Nucleus accumbens (tissue), 56 donors: ENCODE data around the gene CCDC92.

Experiments
- DNase-seq, 56 donors: peaks; one replicate each; lab custom pipeline; 2025; lab: John Stamatoyannopoulos, UW

Gene CCDC92

DNA sequence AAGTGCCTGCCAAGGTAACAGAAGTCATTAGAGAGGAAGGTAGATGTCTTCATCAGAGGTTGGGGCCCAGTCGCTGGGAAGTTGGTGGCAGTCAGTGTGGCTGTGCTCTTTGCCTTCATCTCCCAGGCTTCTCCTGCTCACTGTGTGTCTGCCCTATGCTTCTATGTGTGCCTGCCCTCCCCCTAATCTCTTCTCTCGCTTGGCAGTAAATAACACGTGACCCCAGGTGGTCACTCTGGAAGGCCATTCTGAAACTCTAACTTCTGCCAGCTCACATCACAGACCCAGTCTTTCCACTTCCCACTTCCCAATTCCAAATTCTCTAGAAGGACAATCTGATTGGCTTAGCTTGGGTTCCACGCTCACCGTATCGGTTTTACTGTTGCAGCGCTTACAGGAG lies 9.6 kb upstream of the CCDC92 start:
- DNase-seq = no peak

DNA sequence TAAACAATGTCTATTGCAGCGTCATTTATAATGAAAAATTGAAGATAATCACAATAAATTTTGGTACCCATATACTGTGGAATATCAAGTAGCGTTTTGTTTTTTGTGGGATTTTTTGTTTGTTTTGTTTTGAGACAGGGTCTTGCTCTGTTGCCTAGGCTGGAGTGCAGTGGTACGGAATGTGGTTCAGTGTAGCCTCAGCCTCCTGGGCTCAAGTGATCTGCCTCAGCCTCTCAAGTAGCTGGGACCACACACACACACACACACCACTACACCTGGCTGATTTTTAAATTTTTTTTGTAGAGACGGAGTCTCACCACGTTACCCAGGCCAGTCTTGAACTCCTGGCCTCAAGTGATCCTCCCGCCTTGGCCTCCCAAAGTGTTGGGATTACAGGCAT lies 6.9 kb upstream of the CCDC92 start:
- no peak for DNase-seq

DNA sequence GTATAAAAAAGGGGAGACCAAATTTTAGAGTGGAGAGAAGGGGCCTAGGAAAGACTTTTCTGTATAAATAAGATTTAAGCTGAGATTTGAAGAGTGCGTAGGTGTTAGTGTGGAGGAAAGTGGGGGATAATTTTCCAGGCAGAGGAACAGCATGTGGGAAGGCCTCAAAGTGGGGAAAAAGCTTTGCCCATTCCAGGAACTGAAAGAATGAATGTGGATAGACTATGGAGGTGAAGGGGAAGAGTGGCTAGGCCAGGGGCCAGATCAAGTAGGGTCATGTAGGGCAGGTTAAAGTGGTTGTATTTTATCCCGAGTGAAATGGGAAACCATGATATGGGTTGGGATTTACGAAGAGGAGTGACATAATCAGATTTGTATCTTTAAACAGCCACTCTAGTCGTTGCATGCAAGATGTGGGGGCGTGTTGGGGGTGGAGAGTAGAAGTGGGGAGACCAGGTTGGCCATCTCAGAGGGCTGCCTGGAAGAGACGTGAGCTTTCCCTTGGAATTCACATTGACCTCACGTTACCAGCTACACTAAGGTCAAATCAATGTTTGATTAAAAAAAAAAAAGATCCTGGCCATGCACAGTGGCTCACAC lies 3.7 kb upstream of the CCDC92 start:
- DNase-seq = no peak

DNA sequence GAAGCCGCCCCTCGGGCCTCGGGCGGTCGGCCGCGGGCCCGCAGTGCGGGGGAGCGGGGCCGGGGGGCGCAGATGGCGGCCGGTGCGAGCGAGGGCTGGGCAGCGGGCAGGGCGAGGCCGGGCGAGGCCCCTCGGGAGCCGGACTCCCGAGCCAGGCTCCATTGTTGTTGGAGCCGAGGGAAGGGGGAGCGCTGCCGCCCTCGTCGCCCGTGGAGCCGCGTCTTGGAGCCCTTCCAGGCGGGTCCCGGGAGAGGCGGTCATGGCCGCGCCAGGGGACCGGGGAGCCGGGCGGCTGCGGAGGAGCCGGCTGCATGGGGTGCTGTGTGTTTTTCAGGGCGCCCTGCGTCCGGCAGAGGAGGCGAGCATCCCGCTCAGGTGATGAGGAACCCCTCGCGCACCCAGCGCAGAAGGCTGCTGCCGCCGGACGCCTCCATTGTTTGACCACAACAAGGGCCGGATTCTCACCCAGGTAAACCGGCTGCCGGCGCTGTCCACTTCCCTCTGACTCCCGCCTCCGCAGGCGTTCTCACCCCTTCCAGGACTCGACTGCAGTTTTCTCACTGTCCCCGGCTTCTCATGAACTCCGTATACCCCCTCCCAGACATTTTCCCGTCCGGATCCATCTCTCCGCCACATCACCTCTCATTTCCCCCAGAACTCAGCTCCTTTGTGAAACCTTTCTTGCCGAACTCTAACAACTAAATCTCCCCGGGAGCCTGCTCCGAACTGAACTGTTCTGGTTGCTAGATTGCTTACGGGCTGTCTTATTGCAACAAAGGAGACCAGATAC lies 1.1 kb upstream of the CCDC92 start:
- DNase-seq = peak in 28 of 56 donors; percentile 12 to 66 (median 41)

DNA sequence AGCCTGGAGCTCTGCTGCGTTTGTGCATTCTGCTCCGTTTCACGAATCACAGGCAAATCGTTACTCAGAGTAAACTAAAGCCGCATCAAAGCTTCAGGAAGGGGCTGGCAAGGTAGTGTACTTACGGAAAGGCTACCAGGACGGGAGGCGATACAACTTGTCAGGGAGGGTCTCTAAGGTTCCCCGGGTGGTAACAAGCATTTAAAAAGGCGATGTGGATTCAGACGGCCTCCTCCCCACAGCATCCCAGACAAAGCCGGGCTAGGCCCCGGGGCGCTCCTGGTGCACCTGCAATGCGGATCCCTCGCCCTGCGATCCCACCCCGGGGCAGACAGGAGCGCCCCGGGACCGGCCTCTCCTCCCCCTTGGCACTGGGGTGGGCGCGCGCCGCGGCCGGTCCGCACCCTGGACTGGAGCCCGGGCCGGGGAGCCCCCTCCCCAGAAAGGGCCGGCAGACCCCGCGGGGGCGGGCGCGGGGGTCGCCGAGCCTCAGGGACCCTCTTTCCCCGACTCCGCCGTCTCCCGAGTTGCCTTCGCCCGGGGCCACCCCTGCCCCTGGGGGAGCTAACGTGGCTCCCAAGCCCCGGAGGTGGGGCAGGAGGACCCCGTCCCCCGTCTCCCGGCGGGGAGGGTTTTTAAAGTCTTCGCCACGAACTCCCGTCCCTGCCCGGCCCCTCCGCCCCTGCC lies 718 bp downstream of the CCDC92 start:
- peak in 29 of 56 donors; percentile 12 to 80 (median 34) for DNase-seq

DNA sequence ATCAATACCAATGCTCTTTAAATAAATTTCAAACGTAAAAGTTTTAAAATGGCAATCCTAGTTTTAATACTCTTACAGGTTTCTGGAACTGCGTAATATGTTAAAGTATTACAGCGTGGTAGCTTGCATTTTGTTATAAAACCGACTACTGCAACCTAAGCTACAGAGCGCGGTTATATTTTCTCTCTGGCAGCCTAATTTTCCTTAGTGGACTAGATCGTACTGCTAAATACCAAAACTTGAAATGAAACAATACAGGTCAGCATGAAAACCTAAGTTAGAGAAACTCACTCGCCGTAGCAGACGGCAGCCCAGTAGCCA lies 1.2 kb downstream of the CCDC92 start:
- DNase-seq = no peak

DNA sequence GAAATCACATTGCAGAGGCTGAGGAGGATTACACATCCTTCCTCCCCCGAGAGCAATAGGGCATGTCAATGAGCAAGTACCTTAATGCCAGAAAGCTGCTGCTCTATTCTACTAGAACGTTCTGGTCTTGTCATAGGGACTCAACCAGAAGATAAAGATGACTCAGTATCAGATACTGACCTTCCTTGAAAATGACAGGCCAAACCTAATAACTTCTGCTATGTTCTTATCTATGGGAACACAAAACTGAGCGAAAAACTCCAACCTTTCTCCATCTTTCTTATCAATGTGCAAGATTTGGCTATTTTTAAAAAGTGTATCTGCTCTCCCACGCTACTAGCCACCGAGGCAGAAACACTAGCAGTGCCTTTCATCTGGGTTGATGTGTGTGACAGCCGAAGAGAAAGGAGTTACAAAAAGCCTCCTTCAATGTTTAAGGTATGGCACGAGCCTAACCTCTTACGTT lies 5.5 kb downstream of the CCDC92 start:
- DNase-seq = no peak

DNA sequence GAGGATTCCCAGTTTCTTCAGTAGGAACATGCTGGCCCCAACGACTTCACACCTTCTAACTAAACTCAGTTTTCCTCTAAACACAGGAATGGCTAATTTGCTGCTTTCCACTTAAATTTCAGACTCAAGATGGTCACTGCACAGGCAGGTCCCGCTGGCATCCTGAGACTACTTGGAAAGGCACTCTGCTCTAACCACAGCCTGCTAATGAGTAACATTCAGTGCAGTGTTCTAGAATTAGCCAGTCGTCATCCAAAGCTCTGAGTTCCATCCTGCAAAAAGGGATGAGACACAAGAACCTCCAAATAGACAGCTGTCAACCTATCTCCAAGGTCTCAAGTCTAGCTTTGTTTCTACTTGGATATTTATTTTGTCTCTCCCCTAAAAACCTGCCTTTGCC lies 6.0 kb downstream of the CCDC92 start:
- no peak for DNase-seq

DNA sequence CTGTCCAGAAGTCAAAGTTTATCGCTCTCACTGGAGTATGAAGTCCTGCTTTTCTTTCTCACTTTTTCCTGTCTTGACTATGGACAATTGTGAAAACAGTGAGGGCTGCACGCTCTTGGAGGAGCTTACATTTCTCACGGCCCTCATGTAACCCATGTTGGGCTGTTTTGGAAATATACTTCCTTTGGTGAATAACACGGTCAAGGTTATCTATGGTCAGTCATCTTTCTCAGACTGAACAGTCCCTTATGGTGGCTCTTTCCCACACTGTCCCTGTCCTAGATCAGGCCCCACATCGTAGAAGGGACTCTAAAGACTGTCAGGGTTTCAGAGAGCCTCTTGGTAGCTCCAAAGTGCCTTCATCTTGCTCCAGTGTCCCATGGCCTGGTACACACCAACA lies 7.2 kb downstream of the CCDC92 start:
- no peak for DNase-seq

DNA sequence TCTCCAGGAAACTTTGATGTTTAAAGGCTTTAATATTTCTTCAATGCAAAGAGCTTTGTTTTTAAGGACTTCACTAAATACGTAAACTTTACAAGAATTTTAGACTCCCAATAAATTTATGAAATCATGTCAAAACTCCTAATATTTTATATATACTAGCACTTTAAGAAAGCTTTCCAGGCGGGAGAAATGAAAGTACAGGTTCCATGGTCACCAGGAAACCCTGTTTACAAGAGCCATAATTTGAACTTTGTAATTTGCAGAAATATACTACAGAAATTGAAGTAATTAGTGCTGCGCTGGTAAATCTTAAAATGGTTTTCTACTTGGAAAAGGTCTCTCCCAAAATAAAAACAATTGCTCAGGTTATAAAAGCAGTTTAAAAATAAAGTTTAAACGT lies 8.8 kb downstream of the CCDC92 start:
- no peak for DNase-seq

DNA sequence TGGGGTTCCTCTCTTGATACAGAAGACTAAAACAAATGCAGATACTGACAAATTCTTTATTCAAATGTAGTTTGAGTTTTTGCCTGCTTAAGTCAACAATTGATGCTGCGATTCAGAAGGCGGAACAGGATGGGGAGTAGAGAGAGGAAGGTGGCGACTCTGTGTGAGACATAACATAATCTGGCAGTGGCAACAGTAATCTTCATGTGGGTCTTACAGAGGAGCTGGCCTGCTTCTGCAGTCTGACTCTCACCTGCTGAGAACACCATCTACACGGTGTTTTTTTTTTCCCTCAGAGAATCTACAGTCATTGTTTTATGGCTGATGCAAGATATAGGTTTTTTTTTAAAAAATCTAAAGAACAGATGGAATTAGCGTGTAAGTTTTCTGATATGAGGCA lies 10.1 kb downstream of the CCDC92 start:
- DNase-seq = no peak

DNA sequence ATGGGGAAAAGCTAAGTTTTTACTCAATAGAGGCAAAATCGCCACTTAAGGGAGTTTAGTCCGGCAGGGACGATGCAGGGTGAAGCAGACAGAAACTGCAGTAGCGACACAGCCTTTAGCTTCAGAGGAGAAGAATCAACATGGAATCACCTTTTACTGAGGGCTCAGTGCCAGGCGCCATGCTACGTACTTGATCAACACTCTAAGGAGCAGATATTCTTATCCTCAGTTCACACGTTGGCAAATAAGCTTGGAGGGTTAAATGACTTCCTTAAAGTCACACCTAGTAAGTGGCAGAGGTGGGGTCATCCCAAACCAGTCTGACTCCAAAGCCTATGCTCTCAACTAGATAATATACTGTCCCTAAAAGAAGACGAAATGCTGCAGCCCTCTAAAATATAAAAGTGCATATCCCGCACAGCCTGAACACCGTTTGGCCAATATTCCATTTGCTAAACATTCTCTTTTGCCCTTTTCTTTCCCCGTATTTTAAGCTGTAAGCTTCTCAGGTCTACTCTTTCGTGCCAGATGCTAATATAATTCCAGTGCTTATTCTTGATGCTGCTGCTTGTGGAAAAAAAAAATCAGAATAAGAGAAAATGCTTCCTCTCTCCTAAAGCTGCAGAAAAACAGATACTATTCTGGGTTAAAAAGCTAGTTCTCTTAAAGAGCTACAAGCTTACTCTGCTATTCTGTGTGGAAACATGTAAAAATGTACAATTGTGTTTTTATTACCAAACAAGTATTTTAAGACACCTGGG lies 10.9 kb downstream of the CCDC92 start:
- no peak for DNase-seq

DNA sequence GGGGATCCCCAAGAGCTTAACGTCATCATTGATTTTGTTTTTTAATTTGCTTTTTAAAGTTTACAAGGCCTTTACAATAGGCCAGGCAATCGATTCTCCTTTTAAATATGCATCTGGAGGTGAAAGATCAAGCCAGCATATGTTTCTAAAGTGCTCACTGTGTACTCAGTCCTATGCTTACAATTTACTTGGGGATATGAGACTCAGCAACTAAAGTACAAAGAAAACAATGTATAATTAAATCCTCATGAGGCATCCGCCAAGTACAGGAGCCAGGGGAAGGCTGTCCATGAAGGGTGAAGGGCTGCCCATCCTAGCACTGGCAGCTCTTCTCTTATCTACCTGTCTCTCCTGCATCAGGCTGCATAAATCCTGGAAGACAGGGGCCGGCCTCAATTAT lies 11.8 kb downstream of the CCDC92 start:
- no peak for DNase-seq

DNA sequence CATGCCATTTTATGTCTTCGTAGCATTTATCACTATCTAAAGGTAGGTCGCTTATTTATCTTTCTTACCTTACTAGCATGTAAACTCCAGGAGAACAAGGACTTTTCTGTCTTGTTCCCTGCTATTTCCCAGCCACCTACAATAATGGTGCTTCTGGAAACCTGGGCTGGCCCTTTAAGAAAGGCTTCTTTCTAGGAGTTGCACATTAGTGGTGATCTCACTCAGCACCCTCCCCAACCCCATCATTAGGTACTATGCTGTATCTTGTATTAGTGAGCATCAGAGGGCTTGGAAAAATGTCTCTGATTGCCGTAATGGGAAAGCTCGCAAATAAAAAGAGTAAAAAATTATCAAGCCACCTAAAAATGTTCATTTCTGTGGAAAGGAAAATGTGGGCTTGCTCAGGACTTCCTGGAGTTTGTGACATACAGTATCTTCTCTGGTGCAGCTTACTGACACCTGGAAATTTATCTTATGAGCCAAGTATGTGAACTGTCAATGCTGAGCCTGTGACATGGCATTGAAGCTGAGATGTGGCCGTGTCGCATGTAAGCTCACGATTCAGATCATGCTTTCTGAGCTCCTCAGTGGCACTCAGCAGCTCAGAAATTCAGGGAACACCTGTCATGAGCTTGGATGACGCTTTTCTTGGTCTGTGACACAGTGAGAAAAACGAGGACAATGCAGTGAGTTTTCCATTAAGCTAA lies 12.4 kb downstream of the CCDC92 start:
- no peak for DNase-seq

DNA sequence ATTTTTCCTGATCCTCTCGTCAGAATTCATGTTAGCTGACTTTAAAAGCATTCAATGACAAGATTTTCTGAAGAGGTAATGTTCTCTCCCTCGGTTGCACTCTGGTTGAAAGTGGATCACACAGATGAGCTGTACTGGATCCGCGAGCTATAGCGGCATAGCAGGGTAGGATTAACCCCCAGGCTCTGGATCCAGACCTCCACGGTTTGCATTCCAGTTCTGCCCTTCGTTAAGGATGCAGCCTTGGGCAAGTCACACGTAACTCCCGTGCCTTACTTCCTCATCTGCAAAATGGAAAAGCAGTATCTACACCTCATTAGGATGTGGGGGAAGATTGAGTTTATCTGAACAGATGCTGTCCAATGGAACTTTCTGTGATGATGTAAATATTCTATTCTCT lies 13.8 kb downstream of the CCDC92 start:
- DNase-seq = no peak

DNA sequence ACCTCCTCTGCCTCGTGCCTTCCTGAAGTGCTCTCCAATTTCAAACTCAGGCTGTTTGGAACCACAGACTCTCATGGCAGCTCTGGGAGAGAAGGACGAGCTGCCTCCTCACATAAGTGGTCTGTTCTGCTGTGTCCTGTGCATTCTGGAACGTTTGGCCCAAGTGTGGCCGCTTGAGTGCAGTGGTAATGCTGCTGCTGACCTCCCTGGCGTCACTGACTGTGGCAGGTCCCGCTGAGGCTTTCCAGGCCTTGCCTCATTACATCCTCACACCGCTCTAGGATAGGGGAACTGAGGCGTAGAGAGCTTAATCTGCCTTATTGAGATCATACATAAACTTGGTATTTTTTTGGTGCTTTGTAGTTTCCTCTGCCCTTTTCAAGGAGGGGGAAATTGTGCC lies 14.2 kb downstream of the CCDC92 start:
- no peak for DNase-seq

DNA sequence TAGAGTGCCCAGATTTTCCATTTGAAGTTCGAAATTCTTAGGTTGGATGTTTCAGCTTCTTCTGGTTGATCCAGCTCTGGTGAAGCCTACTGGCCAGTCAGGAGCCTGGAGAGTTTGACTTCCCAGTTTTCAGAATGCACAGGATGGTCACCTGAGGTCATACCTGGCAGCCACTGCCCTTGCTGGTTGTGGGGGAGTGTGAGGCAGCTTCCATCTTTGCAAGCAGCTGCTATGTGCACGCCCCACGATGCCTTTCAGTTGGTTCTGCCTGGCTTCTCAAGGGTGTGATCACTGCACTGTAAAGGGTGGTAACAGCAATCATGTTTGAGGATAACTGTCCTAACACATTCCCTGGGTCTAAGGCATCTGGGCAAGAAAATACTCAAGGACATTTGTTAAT lies 15.4 kb downstream of the CCDC92 start:
- DNase-seq = no peak

DNA sequence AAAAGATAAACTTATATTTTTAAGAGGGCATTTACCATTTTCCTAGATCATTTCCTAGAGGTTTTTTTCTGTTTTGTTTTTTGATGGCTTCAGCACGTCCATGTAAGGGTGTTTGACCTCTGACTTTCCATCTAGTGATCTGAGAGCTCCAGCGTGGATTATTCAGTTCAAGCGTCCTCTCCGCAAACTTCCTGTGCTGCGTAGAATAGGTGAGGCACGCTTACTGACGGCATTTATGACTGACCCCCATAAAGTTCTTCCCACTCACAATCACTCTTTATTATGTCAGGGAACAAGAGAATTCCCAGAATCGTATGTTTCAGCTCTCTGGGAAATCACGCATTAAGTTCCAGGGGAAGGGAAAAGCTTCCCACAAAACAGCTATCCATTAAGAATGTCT lies 16.4 kb downstream of the CCDC92 start:
- DNase-seq = no peak

DNA sequence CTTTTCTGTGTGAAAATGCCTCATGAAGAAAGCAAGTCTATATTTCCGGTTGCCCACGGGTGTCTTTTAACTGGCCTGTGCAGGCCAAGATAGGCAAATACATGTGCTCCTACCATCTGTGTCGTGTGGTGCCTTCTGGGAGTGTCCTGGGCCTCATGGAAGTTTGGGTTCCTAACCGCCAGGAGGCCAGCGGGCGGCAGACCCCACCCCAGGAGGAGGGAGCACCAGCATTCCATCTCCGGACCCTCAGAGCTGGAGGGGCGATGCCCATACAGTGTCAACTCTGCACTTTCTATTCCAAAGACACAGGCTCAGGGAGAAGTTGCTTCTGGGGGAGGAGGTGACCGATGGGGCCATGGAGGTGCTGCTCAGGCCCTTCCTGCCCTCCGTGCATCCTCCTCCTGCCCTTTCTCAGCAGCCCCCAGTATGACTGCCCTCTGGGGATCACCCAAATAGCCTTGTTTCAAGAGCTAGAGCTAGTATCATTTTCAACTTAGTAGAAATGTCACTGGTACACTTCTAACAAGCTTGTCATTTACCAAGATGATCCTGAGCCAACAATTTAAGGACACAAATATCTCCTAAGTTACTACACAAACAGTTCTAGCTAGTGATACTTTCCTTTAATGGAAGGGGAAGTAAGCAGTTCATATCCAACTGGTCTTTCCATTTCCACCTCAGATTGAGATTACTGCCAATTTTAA lies 17.8 kb downstream of the CCDC92 start:
- no peak for DNase-seq

DNA sequence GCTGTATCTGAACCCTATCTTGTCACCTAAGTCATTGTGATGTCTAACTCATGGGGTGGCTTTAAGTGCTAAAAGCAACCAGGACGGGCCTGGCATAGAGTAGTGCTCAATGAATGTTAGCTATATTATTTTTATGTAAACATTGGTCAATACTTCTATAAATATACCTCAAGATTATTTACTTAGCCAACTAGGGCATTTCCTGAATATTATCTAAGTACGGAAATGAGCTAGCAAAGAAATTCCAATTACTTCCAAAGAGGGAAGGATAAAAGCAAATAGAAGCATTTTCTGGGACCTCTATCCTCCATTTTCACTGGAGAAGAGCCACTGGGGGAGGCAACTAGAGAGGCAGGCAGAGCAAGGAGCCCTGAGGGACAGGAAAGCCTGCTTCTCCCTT lies 20.6 kb downstream of the CCDC92 start:
- DNase-seq = no peak
